MM.1S (cell line): ENCODE results near the gene KCNG4.
"Not testable (repeated sequence)": the region's sequence is repeated elsewhere in the genome, so short reads cannot be mapped to it uniquely, and the experiment has no call there.

ENCODE experiments used
- DNase-seq: peaks from one replicate; pipeline ENCODE4 v3.0.0-alpha.2; 2015
- H2AFZ ChIP-seq: fragments of 300-600 bp; sonication (generic); 2 replicates; pipeline ENCODE4 v1.6.0; 2016; ENCODE audit warnings: antibody characterized with exemption, low read length
- H3F3A ChIP-seq: fragments of 300-600 bp; sonication (generic); 2 replicates; pipeline ENCODE4 v1.6.1; 2016; ENCODE audit warnings: mild to moderate bottlenecking, antibody characterized with exemption, low read length, moderate library complexity, mixed read lengths; ENCODE audit not compliant: insufficient read depth
- H3K27ac ChIP-seq: fragments of 300-600 bp; sonication (generic); 2 replicates; pipeline ENCODE4 v1.5.1; 2016; ENCODE audit warnings: mild to moderate bottlenecking, low read length
- H3K27me3 ChIP-seq: fragments of 300-600 bp; sonication (generic); replicated peaks from 2 replicates; pipeline ENCODE4 v1.6.0; 2016; ENCODE audit warnings: low read length; ENCODE audit not compliant: insufficient read depth
- H3K36me3 ChIP-seq: fragments of 300-600 bp; sonication (generic); replicated peaks from 2 replicates; pipeline ENCODE4 v1.6.1; 2016; ENCODE audit warnings: mild to moderate bottlenecking, low read length, mixed read lengths; ENCODE audit not compliant: insufficient read depth
- H3K4me1 ChIP-seq: fragments of 300-600 bp; sonication (generic); 2 replicates; pipeline ENCODE4 v1.6.1; 2016; ENCODE audit warnings: low read length, mixed read lengths
- H3K4me2 ChIP-seq: fragments of 300-600 bp; sonication (generic); 2 replicates; pipeline ENCODE4 v1.6.0; 2016; ENCODE audit warnings: low read depth, low read length
- H3K4me3 ChIP-seq: fragments of 300-600 bp; sonication (generic); 2 replicates; pipeline ENCODE4 v1.5.1; 2016; ENCODE audit warnings: low read length, mixed read lengths
- H3K79me2 ChIP-seq: fragments of 300-600 bp; sonication (generic); 2 replicates; pipeline ENCODE4 v1.6.1; 2016; ENCODE audit warnings: mixed run types, low read length, mixed read lengths
- H3K9ac ChIP-seq: fragments of 300-600 bp; sonication (generic); 2 replicates; pipeline ENCODE4 v1.6.1; 2016; ENCODE audit warnings: low read length, mixed read lengths
- H3K9me2 ChIP-seq: fragments of 300-600 bp; sonication (generic); replicated peaks from 2 replicates; pipeline ENCODE4 v1.6.1; 2016; ENCODE audit warnings: mild to moderate bottlenecking, low read length, mixed read lengths; ENCODE audit not compliant: insufficient read depth
- H3K9me3 ChIP-seq: fragments of 300-600 bp; sonication (generic); replicated peaks from 2 replicates; pipeline ENCODE4 v1.6.1; 2016; ENCODE audit warnings: mild to moderate bottlenecking, low read length, mixed read lengths; ENCODE audit not compliant: insufficient read depth
- H4K20me1 ChIP-seq: fragments of 300-600 bp; sonication (generic); 2 replicates; pipeline ENCODE4 v1.6.1; 2016; ENCODE audit warnings: mild to moderate bottlenecking, low read length, moderate library complexity, mixed read lengths; ENCODE audit not compliant: insufficient read depth
- EZH2 ChIP-seq: fragments of 300-600 bp; sonication (generic); optimal IDR thresholded peaks from 2 replicates; pipeline ENCODE3; 2017; ENCODE audit warnings: low read depth, mild to moderate bottlenecking, antibody characterized with exemption, low read length, mixed read lengths
- EZH2phosphoT487 ChIP-seq: fragments of 300-600 bp; sonication (generic); IDR thresholded peaks from 2 replicates; pipeline ENCODE4 v1.6.1; 2018; ENCODE audit warnings: antibody characterized with exemption, low read length
- TF ChIP-seq, protein P1 (sequence below): fragments of 300-600 bp; sonication (generic); IDR thresholded peaks from 2 replicates; pipeline ENCODE4 v1.5.1; 2016; ENCODE audit warnings: antibody characterized with exemption, low read length, mixed read lengths

The KCNG4 gene

DNA sequence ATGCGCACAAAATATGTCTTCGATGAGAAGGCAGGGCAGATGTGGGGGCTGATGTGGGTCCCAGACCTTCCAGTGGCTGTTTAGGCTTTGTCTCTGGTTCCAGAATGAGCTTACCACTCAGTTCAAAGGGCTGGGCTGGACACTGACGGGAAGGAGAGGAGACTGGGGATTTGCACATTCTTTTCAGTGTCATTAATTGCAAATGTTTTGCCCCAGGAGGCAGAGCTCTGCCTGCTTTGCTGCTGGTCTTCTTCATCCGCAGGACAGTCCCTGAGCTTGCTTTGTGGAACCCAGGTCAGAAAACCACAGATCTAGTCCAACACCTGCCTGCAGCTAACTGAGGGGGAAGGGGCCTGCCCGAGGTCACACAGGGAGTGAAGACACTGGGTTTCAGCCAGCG, 20.9 kb downstream of the KCNG4 start:
- Histone ChIP-seq H3K4me3 (no peak overlapping the region), H2AFZ (no peak overlapping the region), H3K9me2 (no peaks in the 10 kb centered on the region), H3K4me1 (no peaks in the 10 kb centered on the region), H3K4me2 (no peak overlapping the region), H3F3A (no peaks in the 10 kb centered on the region), H4K20me1 (no peaks in the 10 kb centered on the region), H3K27me3 (peaks cover 50% of the 10 kb centered on the region), H3K9me3 (no peaks in the 10 kb centered on the region), H3K9ac (no peak overlapping the region), H3K36me3 (no peaks in the 10 kb centered on the region), H3K27ac (no peak overlapping the region), H3K79me2 (no peaks in the 10 kb centered on the region)
- TF ChIP-seq EZH2 (no peak), EZH2phosphoT487 (no peak)
- TF ChIP-seq, protein P1, sequence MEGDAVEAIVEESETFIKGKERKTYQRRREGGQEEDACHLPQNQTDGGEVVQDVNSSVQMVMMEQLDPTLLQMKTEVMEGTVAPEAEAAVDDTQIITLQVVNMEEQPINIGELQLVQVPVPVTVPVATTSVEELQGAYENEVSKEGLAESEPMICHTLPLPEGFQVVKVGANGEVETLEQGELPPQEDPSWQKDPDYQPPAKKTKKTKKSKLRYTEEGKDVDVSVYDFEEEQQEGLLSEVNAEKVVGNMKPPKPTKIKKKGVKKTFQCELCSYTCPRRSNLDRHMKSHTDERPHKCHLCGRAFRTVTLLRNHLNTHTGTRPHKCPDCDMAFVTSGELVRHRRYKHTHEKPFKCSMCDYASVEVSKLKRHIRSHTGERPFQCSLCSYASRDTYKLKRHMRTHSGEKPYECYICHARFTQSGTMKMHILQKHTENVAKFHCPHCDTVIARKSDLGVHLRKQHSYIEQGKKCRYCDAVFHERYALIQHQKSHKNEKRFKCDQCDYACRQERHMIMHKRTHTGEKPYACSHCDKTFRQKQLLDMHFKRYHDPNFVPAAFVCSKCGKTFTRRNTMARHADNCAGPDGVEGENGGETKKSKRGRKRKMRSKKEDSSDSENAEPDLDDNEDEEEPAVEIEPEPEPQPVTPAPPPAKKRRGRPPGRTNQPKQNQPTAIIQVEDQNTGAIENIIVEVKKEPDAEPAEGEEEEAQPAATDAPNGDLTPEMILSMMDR = no peak
- DNase-seq = no peak

DNA sequence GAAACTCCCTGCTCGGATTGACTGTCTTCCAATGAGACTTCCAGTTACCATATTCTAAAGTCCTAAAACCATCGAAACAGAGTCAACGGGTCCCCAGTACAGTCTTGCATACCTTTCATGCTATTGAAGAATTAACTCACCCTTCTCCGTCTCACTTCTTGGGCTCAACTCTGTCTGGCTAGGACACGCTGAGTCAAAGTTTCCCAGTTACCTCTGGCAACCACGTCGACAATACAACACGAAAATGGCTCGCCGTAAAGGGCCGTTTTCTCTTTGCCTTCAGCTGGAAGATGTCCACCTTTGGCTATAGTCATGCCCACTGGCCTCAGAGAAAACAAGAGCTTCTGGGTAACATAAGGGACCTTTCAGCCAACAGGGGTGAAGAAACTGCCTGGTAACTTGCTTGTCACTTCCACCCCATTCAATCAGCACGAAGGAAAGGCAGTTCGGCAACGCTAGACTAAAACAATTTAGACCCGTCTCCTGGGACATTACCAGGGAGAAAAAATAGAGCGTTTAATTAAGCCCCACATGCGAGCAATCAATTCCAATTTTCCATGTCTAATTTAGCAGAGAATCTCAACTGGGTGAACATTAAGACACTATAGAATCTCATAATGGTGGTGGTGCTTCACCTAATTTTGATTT, 21.5 kb downstream of the KCNG4 start:
- H3F3A ChIP-seq = no peaks in the 10 kb centered on the region
- DNase-seq = no peak
- TF ChIP-seq EZH2 = no peak
- TF ChIP-seq, protein P1 = no peak
- no peak for TF ChIP-seq EZH2phosphoT487
- H3K27me3 ChIP-seq = peaks cover 46% of the 10 kb centered on the region
- H3K79me2 ChIP-seq = no peaks in the 10 kb centered on the region
- no peak overlapping the region for H3K4me2 ChIP-seq
- H3K9me2 ChIP-seq = no peaks in the 10 kb centered on the region
- no peak overlapping the region for H3K4me3 ChIP-seq
- no peak overlapping the region for H3K9ac ChIP-seq
- no peak overlapping the region for H2AFZ ChIP-seq
- no peaks in the 10 kb centered on the region for H4K20me1 ChIP-seq
- H3K4me1 ChIP-seq = no peaks in the 10 kb centered on the region
- H3K27ac ChIP-seq = no peak overlapping the region
- H3K9me3 ChIP-seq = no peaks in the 10 kb centered on the region
- H3K36me3 ChIP-seq = no peaks in the 10 kb centered on the region

DNA sequence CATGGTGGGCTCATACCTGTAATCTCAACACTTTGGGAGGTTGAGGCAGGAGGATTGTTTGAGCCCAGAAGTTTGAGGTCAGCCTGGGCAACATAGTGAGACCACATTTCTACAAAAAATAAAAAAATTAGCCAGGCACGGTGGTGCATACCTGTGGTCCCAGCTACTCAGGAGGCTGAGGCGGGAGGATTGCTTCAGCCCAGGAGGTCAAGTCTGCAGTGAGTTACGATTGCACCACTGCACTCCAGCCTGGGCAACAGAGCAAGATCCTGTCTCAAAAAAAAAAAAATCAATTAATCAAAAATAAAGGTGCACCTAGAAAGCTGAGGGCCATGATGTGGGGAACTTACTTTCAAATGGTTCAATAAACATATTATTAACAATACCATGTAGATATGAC, 23.7 kb downstream of the KCNG4 start:
- not testable (repeated sequence) for H3K27ac ChIP-seq, H3K9me2 ChIP-seq, H2AFZ ChIP-seq, H4K20me1 ChIP-seq, H3K36me3 ChIP-seq, H3K4me3 ChIP-seq, H3K9me3 ChIP-seq, H3K4me1 ChIP-seq, H3F3A ChIP-seq, DNase-seq, H3K9ac ChIP-seq, H3K79me2 ChIP-seq, H3K4me2 ChIP-seq
- H3K27me3 ChIP-seq = peaks cover 25% of the 10 kb centered on the region

DNA sequence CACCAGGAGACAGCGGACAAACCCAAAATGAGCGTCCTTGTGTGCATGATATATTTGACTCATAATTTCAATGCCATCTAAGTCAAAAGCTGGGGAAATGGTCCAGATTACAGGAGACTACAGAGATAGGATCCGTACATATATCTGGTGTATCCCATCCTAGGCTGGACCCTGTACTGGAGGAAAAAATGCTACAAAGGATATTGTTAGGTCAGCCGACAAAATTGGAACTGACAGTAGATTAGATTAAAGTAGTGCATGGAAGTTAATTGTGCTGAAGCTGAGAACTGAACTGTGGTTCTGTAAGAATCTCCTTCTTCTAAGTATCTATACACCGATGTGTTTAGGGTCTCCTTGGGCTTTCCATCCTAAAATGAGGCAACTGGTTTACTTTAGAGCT, 24.3 kb downstream of the KCNG4 start:
- TF ChIP-seq, protein P1 = no peak
- TF ChIP-seq EZH2 (no peak), EZH2phosphoT487 (no peak)
- DNase-seq = no peak
- no peaks in the 10 kb centered on the region for H4K20me1 ChIP-seq
- no peaks in the 10 kb centered on the region for H3K9me3 ChIP-seq
- H2AFZ ChIP-seq = no peak overlapping the region
- H3K4me1 ChIP-seq = no peaks in the 10 kb centered on the region
- no peaks in the 10 kb centered on the region for H3K36me3 ChIP-seq
- H3K4me3 ChIP-seq = no peak overlapping the region
- H3F3A ChIP-seq = no peaks in the 10 kb centered on the region
- no peak overlapping the region for H3K27ac ChIP-seq
- peaks cover 20% of the 10 kb centered on the region for H3K27me3 ChIP-seq
- no peak overlapping the region for H3K4me2 ChIP-seq
- no peak overlapping the region for H3K9ac ChIP-seq
- no peaks in the 10 kb centered on the region for H3K79me2 ChIP-seq
- H3K9me2 ChIP-seq = no peaks in the 10 kb centered on the region
